Mesothelial cell of epicardium (in vitro differentiated cells): Measurements from ENCODE around the gene MAN1A1. TPM values are rescaled to one million over a fixed set of nuclear protein-coding genes. Genes with fewer than 3 reads are reported as not detected.

Source experiments
- DNase-seq, 2 experiments: peaks; one replicate each; pipeline ENCODE4 v3.0.0; 2021; ENCODE audit warnings: low spot score in 2 of 2; ENCODE audit not compliant: unreplicated experiment in 2 of 2
- H3K27ac Mint-ChIP-seq: 2 replicates; pipeline ENCODE4 v1.8.0; 2021; ENCODE audit warnings: mixed read lengths
- H3K27me3 Mint-ChIP-seq: 2 replicates; pipeline ENCODE4 v1.8.0; 2021; ENCODE audit warnings: low read depth, mixed read lengths
- H3K36me3 Mint-ChIP-seq: 2 replicates; pipeline ENCODE4 v1.8.0; 2021; ENCODE audit warnings: mixed read lengths
- H3K4me1 Mint-ChIP-seq: 2 replicates; pipeline ENCODE4 v1.8.0; 2021; ENCODE audit warnings: mixed read lengths
- H3K4me3 Mint-ChIP-seq: 2 replicates; pipeline ENCODE4 v1.8.0; 2021; ENCODE audit warnings: mild to moderate bottlenecking, moderate library complexity, mixed read lengths
- H3K9me3 Mint-ChIP-seq: 2 replicates; pipeline ENCODE4 v1.8.0; 2021; ENCODE audit warnings: mixed read lengths
- CTCF ChIP-seq: fragments of 200-600 bp; sonication (generic); IDR thresholded peaks from one replicate; pipeline ENCODE4 v1.5.0; 2021; ENCODE audit warnings: antibody characterized with exemption; ENCODE audit not compliant: unreplicated experiment
- total RNA-seq: library from RNA; stranded (reverse); gene quantifications from 3 replicates; pipeline ENCODE4 v1.2.1, GENCODE V29; 2021

Gene MAN1A1
- total RNA-seq, 1 donor from 2014 or later = 51.1 TPM

- Mint-ChIP-seq H3K4me3 (no peak overlapping the region), H3K36me3 (peaks cover 27% of the 10 kb centered on the region), H3K27ac (no peak overlapping the region), H3K9me3 (no peaks in the 10 kb centered on the region), H3K4me1 (peaks cover 10% of the 10 kb centered on the region), H3K27me3 (no peaks in the 10 kb centered on the region)
- TF ChIP-seq CTCF = no peak
- no peak for DNase-seq
Observed at GRCh38 chr6:119197271-119197670, 152.3 kb downstream of the MAN1A1 start.

- Mint-ChIP-seq H3K4me3 (no peak overlapping the region), H3K36me3 (peaks cover 32% of the 10 kb centered on the region), H3K27me3 (no peaks in the 10 kb centered on the region), H3K4me1 (peaks cover 10% of the 10 kb centered on the region), H3K9me3 (no peaks in the 10 kb centered on the region), H3K27ac (no peak overlapping the region)
- DNase-seq = no peak
- TF ChIP-seq CTCF = no peak
Observed at GRCh38 chr6:119196715-119197114, 152.8 kb downstream of the MAN1A1 start.

- no peak overlapping the region for H3K4me3 Mint-ChIP-seq
- DNase-seq = no peak
- peaks cover 10% of the 10 kb centered on the region for H3K4me1 Mint-ChIP-seq
- no peak overlapping the region for H3K27ac Mint-ChIP-seq
- TF ChIP-seq CTCF = no peak
- H3K9me3 Mint-ChIP-seq = no peaks in the 10 kb centered on the region
- no peaks in the 10 kb centered on the region for H3K27me3 Mint-ChIP-seq
- peaks cover 32% of the 10 kb centered on the region for H3K36me3 Mint-ChIP-seq
Observed at GRCh38 chr6:119195848-119196247, 153.7 kb downstream of the MAN1A1 start.

- Mint-ChIP-seq H3K4me3 (no peak overlapping the region), H3K4me1 (peaks cover 10% of the 10 kb centered on the region), H3K27me3 (no peaks in the 10 kb centered on the region), H3K27ac (no peak overlapping the region), H3K9me3 (no peaks in the 10 kb centered on the region), H3K36me3 (peaks cover 34% of the 10 kb centered on the region)
- no peak for DNase-seq
- TF ChIP-seq CTCF = no peak
Observed at GRCh38 chr6:119195204-119195603, 154.4 kb downstream of the MAN1A1 start.

GRCh38 chr6:119193707-119194106 is 155.9 kb downstream of the MAN1A1 start:
- H3K4me3 Mint-ChIP-seq = no peak overlapping the region
- H3K27ac Mint-ChIP-seq = no peak overlapping the region
- no peaks in the 10 kb centered on the region for H3K27me3 Mint-ChIP-seq
- TF ChIP-seq CTCF = no peak
- DNase-seq = no peak
- H3K9me3 Mint-ChIP-seq = no peaks in the 10 kb centered on the region
- H3K36me3 Mint-ChIP-seq = peaks cover 40% of the 10 kb centered on the region
- peaks cover 10% of the 10 kb centered on the region for H3K4me1 Mint-ChIP-seq

GRCh38 chr6:119192200-119192599 is 157.4 kb downstream of the MAN1A1 start:
- Mint-ChIP-seq H3K36me3 (peaks cover 36% of the 10 kb centered on the region), H3K27ac (no peak overlapping the region), H3K4me3 (no peak overlapping the region), H3K9me3 (no peaks in the 10 kb centered on the region), H3K27me3 (no peaks in the 10 kb centered on the region), H3K4me1 (peaks cover 11% of the 10 kb centered on the region)
- TF ChIP-seq CTCF = no peak
- DNase-seq = no peak
